Testis (tissue), 3 donors: Measurements from ENCODE around the gene COL3A1. TPM values are rescaled to one million over a fixed set of nuclear protein-coding genes. Genes with fewer than 3 reads are reported as not detected.

ENCODE experiments used
- DNase-seq: peaks from one replicate; pipeline ENCODE4 v3.0.0-alpha.2; 2019
- H3K27ac ChIP-seq, 2 donors: fragments of 200-600 bp; sonication (generic); one replicate each; pipeline ENCODE4 v1.5.1; 2019
- H3K27me3 ChIP-seq: fragments of 200-600 bp; sonication (generic); one replicate; pipeline ENCODE4 v1.5.1; 2019
- H3K36me3 ChIP-seq: fragments of 200-600 bp; sonication (generic); one replicate; pipeline ENCODE4 v1.5.1; 2017; ENCODE audit warnings: low read depth; ENCODE audit errors: missing control alignments
- H3K4me1 ChIP-seq: fragments of 200-600 bp; sonication (generic); one replicate; pipeline ENCODE4 v1.5.1; 2019
- H3K4me3 ChIP-seq, 2 donors: fragments of 200-600 bp; sonication (generic); one replicate each; pipeline ENCODE4 v1.5.1; 2017 to 2019
- H3K9me3 ChIP-seq: fragments of 200-600 bp; sonication (generic); one replicate; pipeline ENCODE4 v1.5.1; 2017
- POLR2A ChIP-seq: fragments of 450-650 bp; IDR thresholded peaks from one replicate; pipeline ENCODE4 v1.6.1; 2017; ENCODE audit warnings: antibody characterized with exemption, mild to moderate bottlenecking, moderate library complexity
- WGBS, 2 donors: methylation state at CpG; one replicate each; pipeline ENCODE4 v1.1.5; 2018; 5-methylcytosine and 5-hydroxymethylcytosine counted together
- intact Hi-C: fragments of 100-400 bp; cut with DNase I; formaldehyde crosslinking; loops from one replicate; pipeline ENCODE4 v1.15.1; 2023; ENCODE audit warnings: low total_unique reads
- microRNA counts, 2 donors: library from miRNA; unstranded; fragments of <30 nt; microRNA quantifications; one replicate each; lab custom pipeline; 2016
- microRNA-seq, 2 donors: library from miRNA; unstranded; fragments of <30 nt; microRNA quantifications; one replicate each; pipeline ENCODE4, GENCODE V29; 2016; ENCODE audit warnings: borderline number of aligned reads in 2 of 2, borderline replicate concordance in 1 of 2
- polyA plus RNA-seq: library from polyadenylated mRNA; stranded (reverse); fragments of 350-450 nt; fragmentation: Illumina TruSeq; extraction: RNeasy Lipid Tissue Mini Kit (QIAGEN cat#74804); gene quantifications from one replicate; pipeline ENCODE4 v1.2.3, GENCODE V29; 2014; ENCODE audit warnings: low read depth, low replicate concordance; ENCODE audit not compliant: insufficient read depth
- small RNA-seq, 2 donors: library from RNA; depleted of rRNA; stranded (forward); fragments of <200 nt; gene quantifications; one replicate each; pipeline ENCODE3, GENCODE V24; 2016
- total RNA-seq, 2 donors: library from RNA; depleted of rRNA; stranded (reverse); fragments of >200 nt; gene quantifications; one replicate each; pipeline ENCODE4 v1.2.3, GENCODE V29; 2016
- TF ChIP-seq, protein P1 (sequence below), 3 experiments: fragments of 450-650 bp in 2 of 3; fragments of 200-600 bp in 1 of 3; sonication (generic) in 1 of 3; IDR thresholded peaks; one replicate each; pipeline ENCODE4 v1.5.1; 2016 to 2019; ENCODE audit warnings: antibody characterized with exemption in 3 of 3, mild to moderate bottlenecking in 2 of 3, moderate library complexity in 1 of 3

COL3A1 gene
- total and polyA plus RNA-seq, 3 donors from 2014 or later = 31.3 to 589 (median 39.7) TPM

DNA sequence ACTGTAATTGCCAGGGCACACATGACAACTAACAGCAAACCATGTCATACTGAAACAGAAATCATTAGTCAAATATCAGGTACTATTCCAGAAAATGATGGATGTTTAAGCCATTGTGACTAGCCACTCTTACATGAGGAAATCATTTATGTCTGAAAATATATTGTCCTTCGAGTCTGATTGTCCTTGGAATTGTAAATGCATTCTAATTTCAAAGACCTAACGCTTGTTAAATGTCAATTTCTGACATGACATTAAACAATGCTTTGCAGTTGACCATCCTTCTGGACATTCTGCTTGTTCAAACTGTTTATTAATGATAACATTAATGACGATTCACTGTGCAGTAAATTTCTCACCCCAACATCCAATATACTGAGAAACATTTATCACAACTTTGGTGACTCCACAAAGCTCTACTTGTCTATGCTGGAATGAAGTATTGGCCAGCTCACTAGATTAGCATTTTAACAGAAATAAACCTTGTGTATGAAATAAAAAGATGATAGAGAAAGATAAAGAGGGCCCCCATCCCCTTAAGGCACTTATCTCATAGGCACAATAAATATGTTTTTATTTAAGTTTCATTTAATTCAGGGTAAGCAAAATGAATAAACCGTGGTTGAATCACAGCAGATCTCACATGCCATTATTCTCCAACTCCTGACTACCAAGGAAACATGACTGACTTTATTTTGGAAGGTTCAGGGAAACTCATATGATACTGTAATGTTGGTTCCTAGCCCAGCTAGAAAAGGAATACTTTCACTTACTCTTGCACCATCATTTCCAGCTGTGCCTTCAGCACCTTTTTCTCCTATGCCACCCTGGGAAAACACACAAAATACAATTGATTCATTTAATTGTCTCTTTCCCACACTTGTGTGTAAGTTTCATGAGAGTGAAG is 82.3 kb downstream of the COL3A1 start:
- DNase-seq = no peak
- intact Hi-C loops = no loop called here
- 77 to 82% methylated on average over 4 of the region's 4 CpGs for WGBS, 2 donors

DNA sequence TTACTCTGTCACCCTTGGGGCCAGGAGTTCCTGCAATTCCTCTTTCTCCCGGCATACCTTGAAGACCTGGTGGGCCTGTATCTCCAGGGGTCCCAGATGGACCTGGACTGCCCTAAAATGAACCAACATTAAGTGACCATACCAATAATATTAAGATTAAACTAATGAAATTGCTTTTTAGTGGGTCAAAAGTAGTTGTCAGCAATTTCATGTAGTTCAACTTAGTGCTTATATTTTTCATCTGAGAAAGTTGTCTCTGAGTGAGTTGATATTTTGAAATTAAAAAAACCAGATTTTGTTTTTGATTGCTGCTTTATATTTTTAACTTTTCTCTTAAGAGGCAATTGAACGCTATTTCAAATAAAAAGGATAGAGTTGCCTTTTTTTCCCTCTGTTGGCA is 83.1 kb downstream of the COL3A1 start:
- no peaks in the 10 kb centered on the region for H3K4me1 ChIP-seq
- H3K36me3 ChIP-seq = no peaks in the 10 kb centered on the region
- H3K27me3 ChIP-seq = no peaks in the 10 kb centered on the region
- no peak overlapping the region for H3K4me3 ChIP-seq
- no peaks in the 10 kb centered on the region for H3K9me3 ChIP-seq
- TF ChIP-seq, protein P1, sequence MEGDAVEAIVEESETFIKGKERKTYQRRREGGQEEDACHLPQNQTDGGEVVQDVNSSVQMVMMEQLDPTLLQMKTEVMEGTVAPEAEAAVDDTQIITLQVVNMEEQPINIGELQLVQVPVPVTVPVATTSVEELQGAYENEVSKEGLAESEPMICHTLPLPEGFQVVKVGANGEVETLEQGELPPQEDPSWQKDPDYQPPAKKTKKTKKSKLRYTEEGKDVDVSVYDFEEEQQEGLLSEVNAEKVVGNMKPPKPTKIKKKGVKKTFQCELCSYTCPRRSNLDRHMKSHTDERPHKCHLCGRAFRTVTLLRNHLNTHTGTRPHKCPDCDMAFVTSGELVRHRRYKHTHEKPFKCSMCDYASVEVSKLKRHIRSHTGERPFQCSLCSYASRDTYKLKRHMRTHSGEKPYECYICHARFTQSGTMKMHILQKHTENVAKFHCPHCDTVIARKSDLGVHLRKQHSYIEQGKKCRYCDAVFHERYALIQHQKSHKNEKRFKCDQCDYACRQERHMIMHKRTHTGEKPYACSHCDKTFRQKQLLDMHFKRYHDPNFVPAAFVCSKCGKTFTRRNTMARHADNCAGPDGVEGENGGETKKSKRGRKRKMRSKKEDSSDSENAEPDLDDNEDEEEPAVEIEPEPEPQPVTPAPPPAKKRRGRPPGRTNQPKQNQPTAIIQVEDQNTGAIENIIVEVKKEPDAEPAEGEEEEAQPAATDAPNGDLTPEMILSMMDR (IDR thresholded peaks at IDR 0.05) = no peak
- no peak for TF ChIP-seq POLR2A
- DNase-seq = no peak
- intact Hi-C loops = no loop called here
- WGBS, 2 donors = 93 to 99% methylated on average over 2 of the region's 2 CpGs
- no peak overlapping the region for H3K27ac ChIP-seq

More for the DNA sequence above, 82.3 kb downstream of the COL3A1 start:
- TF ChIP-seq POLR2A = no peak
- TF ChIP-seq, protein P1 (IDR thresholded peaks at IDR 0.05) = no peak
- Histone ChIP-seq H3K27me3 (no peaks in the 10 kb centered on the region), H3K36me3 (no peaks in the 10 kb centered on the region), H3K4me1 (no peaks in the 10 kb centered on the region), H3K27ac (no peak overlapping the region), H3K9me3 (no peaks in the 10 kb centered on the region), H3K4me3 (no peak overlapping the region)

DNA sequence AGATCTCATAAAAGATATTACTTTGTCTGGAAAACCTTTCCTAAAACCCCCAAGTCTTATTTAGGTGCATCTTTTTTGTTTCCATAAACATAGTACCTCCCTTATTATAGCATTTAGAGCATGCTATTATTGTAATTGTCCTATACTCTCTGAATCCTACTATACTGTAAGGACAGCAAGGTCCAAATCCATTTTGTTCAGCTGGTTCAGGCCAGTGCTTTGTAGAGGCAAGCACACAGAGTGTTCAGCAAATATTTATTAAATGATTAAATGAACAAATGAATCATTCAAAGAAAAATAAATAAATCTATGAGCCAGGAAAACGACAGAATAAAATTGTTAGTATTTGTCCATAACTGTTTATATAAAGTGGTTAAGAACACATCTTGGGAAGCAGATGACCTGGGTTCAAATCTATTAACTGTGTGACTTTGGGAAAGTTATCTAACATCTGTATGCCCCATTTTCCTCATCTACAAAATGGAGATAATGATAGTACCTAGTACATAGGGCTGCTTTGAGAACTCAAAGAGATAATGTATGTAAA is 86.0 kb downstream of the COL3A1 start:
- TF ChIP-seq POLR2A = no peak
- TF ChIP-seq, protein P1 (IDR thresholded peaks at IDR 0.05) = no peak
- H3K27ac ChIP-seq = no peak overlapping the region
- WGBS, 2 donors = 78 to 86% methylated on average over 1 of the region's 1 CpG
- H3K27me3 ChIP-seq = no peaks in the 10 kb centered on the region
- H3K9me3 ChIP-seq = no peaks in the 10 kb centered on the region
- intact Hi-C loops = no loop called here
- H3K4me1 ChIP-seq = no peaks in the 10 kb centered on the region
- H3K4me3 ChIP-seq = no peak overlapping the region
- no peak for DNase-seq
- H3K36me3 ChIP-seq = no peaks in the 10 kb centered on the region

MicroRNAs within 50 kb of the gene (microRNA counts, 767-probe panel; counts per million panel counts)
- microRNA hsa-miR-1245a (lab: Ali Mortazavi, UCI) (0 to 152 counts per million in 2 donors), microRNA hsa-miR-1245b-3p (lab: Ali Mortazavi, UCI) (0 to 152 counts per million in 2 donors), microRNA hsa-miR-1245b-5p (lab: Ali Mortazavi, UCI) (0 to 152 counts per million in 2 donors)

Small RNA genes within 50 kb of the gene (microRNA-seq; reads per million reads assigned to microRNA genes)
- gene MIR1245A = 0 reads per million in 2 donors
- gene MIR1245B = 0 reads per million in 2 donors
- 0 reads per million in 2 donors for gene MIR3606

Small RNA genes within 50 kb of the gene (small RNA-seq; reads per million reads assigned to genes)
- 0 to 0.19 reads per million in 2 donors for gene MIR1245A

Other genes starting within 250 kb of the COL3A1 start
- gene COL5A2, start 205.4 kb downstream of the COL3A1 start, total RNA-seq = 10 to 100 TPM; 12.9 to 15.7 TPM
- gene COL5A2, start 205.4 kb downstream of the COL3A1 start, polyA plus RNA-seq = 24.7 TPM